Ovary (tissue), 3 donors: ENCODE measurements around the gene CFDP1.

Source experiments
- CTCF ChIP-seq, 3 donors: fragments of 450-650 bp in 2 of 3; fragments of 200-600 bp in 1 of 3; IDR thresholded peaks; one replicate each; pipeline versions ENCODE4 v1.5.1 to v1.8.0; 2016 to 2022; ENCODE audit warnings: antibody characterized with exemption in 3 of 3, mild to moderate bottlenecking in 1 of 3
- EP300 ChIP-seq: sonication (generic); formaldehyde crosslinking; IDR thresholded peaks from one replicate; pipeline ENCODE4 v1.6.1; 2017; ENCODE audit warnings: antibody characterized with exemption
- POLR2A ChIP-seq: fragments of 450-650 bp; IDR thresholded peaks from one replicate; pipeline ENCODE4 v1.6.1; 2017; ENCODE audit warnings: antibody characterized with exemption, mild to moderate bottlenecking, moderate library complexity
- donor health status: DM: no; HTN: no; CAD: no.

- TF ChIP-seq CTCF (IDR thresholded peaks at IDR 0.05) (no peak), EP300 (no peak), POLR2A (no peak)
These were observed 22.4 kb upstream of the CFDP1 start for GRCh38 chr16:75455677-75456076.
